HepG2 (cell line): ENCODE data around the gene TMEM131L. TPM values are rescaled to one million over a fixed set of nuclear protein-coding genes. Genes with fewer than 3 reads are reported as not detected.
"Not testable (repeated sequence)": the region's sequence is repeated elsewhere in the genome, so short reads cannot be mapped to it uniquely, and the experiment has no call there.

Experiments
- ATAC-seq: fragments of 200-7000 bp; cut with Tn5 transposase; 3 replicates; pipeline ENCODE4 v1.9.1; 2020; ENCODE audit warnings: mild to moderate bottlenecking, moderate library complexity
- BruUV-seq: library from RNA; stranded (reverse); fragments of 400-500 nt; replicated peaks from 2 replicates; lab custom pipeline; 2021; lab: Mats Ljungman, UMichigan
- CTCF ChIA-PET: fragments of 300-600 bp; formaldehyde crosslinking; extraction: SDS; loops from one replicate; lab custom pipeline; 2021; ENCODE audit warnings: low total read pairs, inconsistent platforms, low intra/inter-chr PET ratio; lab: Yijun Ruan, JAX
- POLR2A ChIA-PET: fragments of 350-600 bp; sonication (Branson Sonifier 250); formaldehyde crosslinking; loops from one replicate; lab custom pipeline; 2020; ENCODE audit warnings: antibody characterized with exemption, inconsistent platforms; lab: Yijun Ruan, JAX
- DNase-seq: peaks from one replicate; pipeline ENCODE4 v3.0.0-alpha.2; 2015; ENCODE audit warnings: low spot score
- FAIRE-seq: peaks from 3 replicates; lab custom pipeline; 2011; peaks lifted over from hg19 to GRCh38; lab: Jason Lieb, UNC
- H2AFZ ChIP-seq: one replicate; pipeline ENCODE4 v1.6.1; 2011; ENCODE audit warnings: low read length, inconsistent platforms
- H3K27ac ChIP-seq: fragments of 300-600 bp; 3 replicates; pipeline ENCODE4 v1.8.0; 2011; ENCODE audit warnings: mixed run types, mild to moderate bottlenecking, mixed read lengths, low read length, inconsistent platforms; ENCODE audit not compliant: insufficient read depth; ENCODE audit errors: extremely low read length
- H3K27me3 ChIP-seq, 2 experiments: fragments of 200-600 bp in 1 of 2; 2 replicates in 1 of 2; 3 replicates in 1 of 2; pipeline versions ENCODE4 v1.6.0 to v1.8.0; 2011; ENCODE audit warnings: low read length in 2 of 2, mild to moderate bottlenecking in 2 of 2, moderate library complexity in 2 of 2, inconsistent platforms in 1 of 2; ENCODE audit not compliant: insufficient read depth in 2 of 2, control insufficient read depth in 1 of 2
- H3K36me3 ChIP-seq, 2 experiments: fragments of 200-600 bp in 1 of 2; replicated peaks in 1 of 2; 2 replicates in 1 of 2; 3 replicates in 1 of 2; pipeline versions ENCODE4 v1.5.1 to v1.8.0; 2011; ENCODE audit warnings: low read length in 2 of 2, inconsistent platforms in 1 of 2; ENCODE audit not compliant: insufficient read depth in 2 of 2, control insufficient read depth in 1 of 2
- H3K4me1 ChIP-seq: 2 replicates; pipeline ENCODE4 v1.5.1; 2012; ENCODE audit warnings: low read length, inconsistent platforms; ENCODE audit not compliant: insufficient read depth
- H3K4me2 ChIP-seq: 2 replicates; pipeline ENCODE4 v1.6.0; 2011; ENCODE audit warnings: low read depth, low read length, inconsistent platforms
- H3K4me3 ChIP-seq, 3 experiments: fragments of 200-600 bp in 1 of 3; sonication (generic), shearing (Covaris generic) in 1 of 3; replicated peaks in 1 of 3; 2 replicates each; pipeline ENCODE4 v1.5.1; 2011 to 2016; ENCODE audit warnings: low read length in 3 of 3, inconsistent platforms in 2 of 3, low read depth in 2 of 3, mild to moderate bottlenecking in 2 of 3, control low read depth in 1 of 3, mixed read lengths in 1 of 3; ENCODE audit not compliant: insufficient read depth in 1 of 3
- H3K79me2 ChIP-seq: one replicate; pipeline ENCODE4 v1.6.1; 2011; ENCODE audit warnings: low read length, inconsistent platforms; ENCODE audit not compliant: insufficient read depth
- H3K9ac ChIP-seq: 2 replicates; pipeline ENCODE4 v1.6.0; 2011; ENCODE audit warnings: mild to moderate bottlenecking, low read depth, low read length, inconsistent platforms; ENCODE audit not compliant: insufficient read depth
- H3K9me3 ChIP-seq: 2 replicates; pipeline ENCODE4 v1.5.1; 2012; ENCODE audit warnings: mild to moderate bottlenecking, low read length
- H4K20me1 ChIP-seq: 2 replicates; pipeline ENCODE4 v1.6.0; 2011; ENCODE audit warnings: inconsistent platforms, mild to moderate bottlenecking, low read length, moderate library complexity; ENCODE audit not compliant: insufficient read depth
- CREM ChIP-seq, 2 experiments: sonication (generic) in 1 of 2; formaldehyde crosslinking in 1 of 2; IDR thresholded peaks; 2 replicates each; pipeline versions ENCODE4 v1.4.0 to v1.6.1; 2016 to 2020; ENCODE audit warnings: antibody characterized with exemption in 1 of 2, mild to moderate bottlenecking in 1 of 2, missing genetic modification reagents in 1 of 2
- FOXJ3 ChIP-seq: sonication (generic); formaldehyde crosslinking; IDR thresholded peaks from 2 replicates; pipeline ENCODE4 v1.4.0; 2020; ENCODE audit warnings: missing genetic modification reagents, mild to moderate bottlenecking, borderline replicate concordance
- HCFC1 ChIP-seq: fragments of 150-350 bp; IDR thresholded peaks from 2 replicates; pipeline ENCODE4 v1.6.1; 2014; ENCODE audit warnings: low read depth, low read length
- IRF2 ChIP-seq: IDR thresholded peaks from 2 replicates; pipeline ENCODE4 v1.6.1; 2018; ENCODE audit warnings: missing genetic modification reagents, missing compliant biosample characterization
- ISX ChIP-seq: sonication (generic); formaldehyde crosslinking; conservative IDR thresholded peaks from 2 replicates; pipeline ENCODE4 v1.5.0; 2020; ENCODE audit warnings: missing genetic modification reagents
- KLF13 ChIP-seq: sonication (generic); formaldehyde crosslinking; IDR thresholded peaks from 2 replicates; pipeline ENCODE4 v1.4.0; 2020; ENCODE audit warnings: mild to moderate bottlenecking, missing genetic modification reagents
- MLLT10 ChIP-seq: sonication (generic); formaldehyde crosslinking; IDR thresholded peaks from 2 replicates; pipeline ENCODE4 v1.4.0; 2020; ENCODE audit warnings: missing genetic modification reagents
- NAIF1 ChIP-seq: sonication (generic); formaldehyde crosslinking; IDR thresholded peaks from 2 replicates; pipeline ENCODE4 v1.5.0; 2020; ENCODE audit warnings: mild to moderate bottlenecking, missing genetic modification reagents, borderline replicate concordance
- NCOA5 ChIP-seq: sonication (generic); formaldehyde crosslinking; IDR thresholded peaks from 2 replicates; pipeline ENCODE4 v1.4.0; 2020; ENCODE audit warnings: missing genetic modification reagents
- NFIB ChIP-seq: sonication (generic); formaldehyde crosslinking; IDR thresholded peaks from 2 replicates; pipeline ENCODE4 v1.9.0; 2021; ENCODE audit warnings: missing genetic modification reagents, mild to moderate bottlenecking, borderline replicate concordance
- RORA ChIP-seq: sonication (generic); formaldehyde crosslinking; IDR thresholded peaks from 2 replicates; pipeline ENCODE4 v1.5.0; 2020; ENCODE audit warnings: mild to moderate bottlenecking, missing genetic modification reagents, moderate library complexity
- SMYD3 ChIP-seq: sonication (generic); formaldehyde crosslinking; IDR thresholded peaks from 2 replicates; pipeline ENCODE4 v1.8.1; 2023; ENCODE audit warnings: mild to moderate bottlenecking, missing genetic modification reagents
- SRSF4 ChIP-seq: fragments of 200-400 bp; formaldehyde crosslinking; IDR thresholded peaks from one replicate; pipeline ENCODE4 v1.6.1; 2018; ENCODE audit warnings: mild to moderate bottlenecking, low read depth, low read length, moderate library complexity; ENCODE audit not compliant: poor library complexity, severe bottlenecking
- TEAD2 ChIP-seq: sonication (generic); formaldehyde crosslinking; IDR thresholded peaks from 2 replicates; pipeline ENCODE4 v1.9.0; 2021; ENCODE audit warnings: missing genetic modification reagents
- ZNF143 ChIP-seq: sonication (generic); formaldehyde crosslinking; IDR thresholded peaks from 2 replicates; pipeline ENCODE4 v1.4.0; 2020; ENCODE audit warnings: missing genetic modification reagents
- ZNF460 ChIP-seq: sonication (generic); formaldehyde crosslinking; IDR thresholded peaks from 2 replicates; pipeline ENCODE4 v1.5.1; 2020; ENCODE audit warnings: missing genetic modification reagents, mild to moderate bottlenecking, borderline replicate concordance
- ZNF879 ChIP-seq: sonication (generic); formaldehyde crosslinking; IDR thresholded peaks from 2 replicates; pipeline ENCODE4 v1.8.1; 2023; ENCODE audit warnings: missing genetic modification reagents
- WGBS: methylation state at CpG from one replicate; pipeline ENCODE4 v1.1.6; 2017; ENCODE audit warnings: low lambda C conversion rate; 5-methylcytosine and 5-hydroxymethylcytosine counted together
- in situ Hi-C: cut with HindIII; loops from 2 replicates; pipeline ENCODE4 v1.10.0; 2017; ENCODE audit warnings: low pct_unique_long_range_greater_than_20kb; ENCODE audit not compliant: extremely low pct_ligation_motif_present
- intact Hi-C: fragments of 100-400 bp; cut with micrococcal nuclease; formaldehyde crosslinking; loops from one replicate; pipeline ENCODE4 v1.10.0; 2022; ENCODE audit not compliant: unreplicated experiment
- polyA plus RNA-seq, 8 experiments: library from polyadenylated mRNA; depleted of rRNA in 3 of 8; stranded (reverse) in 7 of 8; unstranded in 1 of 8; fragments of >200 nt; fragmentation: Illumina TruSeq in 4 of 8; extraction: Trizol in 4 of 8; gene quantifications; 2 replicates each; pipeline versions ENCODE4 v1.2.1 to v1.2.3, GENCODE V29; 2011 to 2016; ENCODE audit warnings: low read depth in 4 of 8, missing spikeins in 1 of 8, mixed read lengths in 1 of 8; ENCODE audit not compliant: insufficient read depth in 1 of 8
- total RNA-seq, 5 experiments: library from RNA; depleted of rRNA; stranded (reverse); fragments of >200 nt; fragmentation: Illumina TruSeq; extraction: Trizol; gene quantifications; 2 replicates each; pipeline ENCODE4 v1.2.3, GENCODE V29; 2016; ENCODE audit warnings: low read depth in 1 of 5

Gene TMEM131L
- total and polyA plus RNA-seq, 2 of the 13 experiments (the other 11 are each of a cell fraction or from before 2014, with no cell fraction given), result 2.2 to 4.5 TPM

DNA sequence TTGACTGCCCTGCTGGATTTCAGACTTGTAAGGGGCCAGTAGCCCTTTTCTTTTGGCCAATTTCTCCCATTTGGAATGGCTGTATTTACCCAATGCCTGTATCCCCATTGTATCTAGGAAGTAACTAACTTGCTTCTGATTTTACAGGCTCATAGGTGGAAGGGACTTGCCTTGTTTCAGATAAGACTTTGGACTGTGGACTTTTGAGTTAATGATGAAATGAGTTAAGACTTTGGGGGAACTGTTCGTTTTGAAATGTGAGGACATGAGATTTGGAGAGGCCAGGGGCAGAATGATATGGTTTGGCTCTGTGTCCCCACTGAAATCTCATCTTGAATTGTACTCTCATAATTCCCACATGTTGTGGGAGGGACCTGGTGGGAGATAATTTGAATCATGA is 200.3 kb downstream of the TMEM131L start:
- POLR2A ChIA-PET, H3K27ac ChIP-seq, H4K20me1 ChIP-seq, FAIRE-seq, H3K4me3 ChIP-seq, DNase-seq, H2AFZ ChIP-seq, CTCF ChIA-PET, H3K27me3 ChIP-seq, H3K9ac ChIP-seq, H3K4me2 ChIP-seq, BruUV-seq, in situ Hi-C loops, H3K36me3 ChIP-seq, intact Hi-C loops, ATAC-seq, H3K4me1 ChIP-seq, H3K79me2 ChIP-seq: not testable (repeated sequence)
- 0% methylated on average over 1 of the region's 1 CpG for WGBS
- 0 out of 2 replicates have a peak, but pooled peaks cover 12% of the 10 kb centered on the region for H3K9me3 ChIP-seq

DNA sequence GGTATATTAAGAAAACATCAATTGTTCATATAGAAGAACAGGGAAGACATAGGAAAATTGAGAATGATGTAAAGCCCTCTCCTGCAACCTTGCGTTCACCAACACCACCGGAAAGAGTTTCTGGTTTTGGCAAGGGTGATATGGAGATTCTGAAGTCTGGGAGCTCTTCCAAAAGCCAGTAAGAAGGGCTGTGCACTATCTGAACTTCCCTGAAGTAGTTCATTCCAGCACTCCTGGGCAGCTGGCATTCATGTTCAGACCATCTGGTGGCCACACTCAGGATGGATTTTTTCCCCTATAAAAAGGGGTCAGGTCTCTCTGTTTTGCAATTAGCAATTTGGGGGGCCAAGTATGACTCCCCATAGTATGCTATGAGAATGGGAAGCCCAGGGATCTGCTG is 202.5 kb downstream of the TMEM131L start:
- no peak for FAIRE-seq
- Histone ChIP-seq H3K9me3 (no peaks in the 10 kb centered on the region), H2AFZ (no peak overlapping the region), H3K4me2 (no peak overlapping the region), H3K4me3 (no peak overlapping the region), H3K9ac (no peak overlapping the region), H4K20me1 (no peaks in the 10 kb centered on the region), H3K27me3 (no peaks in the 10 kb centered on the region; a peak in 1 of 5 replicates), H3K79me2 (no peaks in the 10 kb centered on the region), H3K4me1 (no peaks in the 10 kb centered on the region), H3K36me3 (no peaks in the 10 kb centered on the region), H3K27ac (no peak overlapping the region)
- TF ChIP-seq RORA (CRISPR knock-in tag) (no peak), ZNF460 (CRISPR knock-in tag) (no peak), KLF13 (no peak), ZNF143 (CRISPR knock-in tag) (no peak), NFIB (no peak), MLLT10 (no peak), CREM (IDR thresholded peaks at IDR 0.05) (no peak), CREM (CRISPR knock-in tag; IDR thresholded peaks at IDR 0.05) (no peak), IRF2 (CRISPR knock-in tag) (no peak), ISX (CRISPR knock-in tag) (no peak), FOXJ3 (no peak), SRSF4 (no peak), TEAD2 (CRISPR knock-in tag) (no peak), ZNF879 (no peak), SMYD3 (CRISPR knock-in tag) (no peak), HCFC1 (no peak), NAIF1 (no peak), NCOA5 (CRISPR knock-in tag) (no peak)
- no peak for DNase-seq
- no peak for ATAC-seq
- intact Hi-C loops, result no loop called here
- no TSS peak for BruUV-seq
- in situ Hi-C loops, result no loop called here
- 41% methylated on average over 2 of the region's 2 CpGs for WGBS
- POLR2A ChIA-PET, result no interaction called here
- CTCF ChIA-PET, result no interaction called here
